ENCODE results near the gene SLC2A13. TPM values are rescaled to one million over a fixed set of nuclear protein-coding genes. Genes with fewer than 3 reads are reported as not detected.

SLC2A13 gene
- total RNA-seq, 1 donor from 2014 or later, result 3.9 TPM

- no peak for FAIRE-seq
These were observed 66.3 kb downstream of the SLC2A13 start for GRCh38 chr12:40039598-40039997.

GRCh38 chr12:40038619-40039018, 67.3 kb downstream of the SLC2A13 start:
- Histone ChIP-seq H3K4me3 (ENCODE audit: low read depth, low read length) (no peak overlapping the region), H3K27me3 (ENCODE audit: control insufficient read depth, insufficient read depth, low read length) (no peaks in the 10 kb centered on the region), H3K36me3 (ENCODE audit: control insufficient read depth, insufficient read depth, low read length) (no peaks in the 10 kb centered on the region)
- FAIRE-seq, result no peak
- no peak for DNase-seq (ENCODE audit: low read depth)
- TF ChIP-seq, protein P1, sequence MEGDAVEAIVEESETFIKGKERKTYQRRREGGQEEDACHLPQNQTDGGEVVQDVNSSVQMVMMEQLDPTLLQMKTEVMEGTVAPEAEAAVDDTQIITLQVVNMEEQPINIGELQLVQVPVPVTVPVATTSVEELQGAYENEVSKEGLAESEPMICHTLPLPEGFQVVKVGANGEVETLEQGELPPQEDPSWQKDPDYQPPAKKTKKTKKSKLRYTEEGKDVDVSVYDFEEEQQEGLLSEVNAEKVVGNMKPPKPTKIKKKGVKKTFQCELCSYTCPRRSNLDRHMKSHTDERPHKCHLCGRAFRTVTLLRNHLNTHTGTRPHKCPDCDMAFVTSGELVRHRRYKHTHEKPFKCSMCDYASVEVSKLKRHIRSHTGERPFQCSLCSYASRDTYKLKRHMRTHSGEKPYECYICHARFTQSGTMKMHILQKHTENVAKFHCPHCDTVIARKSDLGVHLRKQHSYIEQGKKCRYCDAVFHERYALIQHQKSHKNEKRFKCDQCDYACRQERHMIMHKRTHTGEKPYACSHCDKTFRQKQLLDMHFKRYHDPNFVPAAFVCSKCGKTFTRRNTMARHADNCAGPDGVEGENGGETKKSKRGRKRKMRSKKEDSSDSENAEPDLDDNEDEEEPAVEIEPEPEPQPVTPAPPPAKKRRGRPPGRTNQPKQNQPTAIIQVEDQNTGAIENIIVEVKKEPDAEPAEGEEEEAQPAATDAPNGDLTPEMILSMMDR (IDR thresholded peaks at IDR 0.05; ENCODE audit: insufficient read depth, low read length, severe bottlenecking), result no peak

More at GRCh38 chr12:40039598-40039997, 66.3 kb downstream of the SLC2A13 start:
- no peak overlapping the region for H3K4me3 ChIP-seq (ENCODE audit: low read depth, low read length)
- H3K27me3 ChIP-seq (ENCODE audit: control insufficient read depth, insufficient read depth, low read length), result no peaks in the 10 kb centered on the region
- H3K36me3 ChIP-seq (ENCODE audit: control insufficient read depth, insufficient read depth, low read length), result no peaks in the 10 kb centered on the region
- TF ChIP-seq, protein P1 (IDR thresholded peaks at IDR 0.05; ENCODE audit: insufficient read depth, low read length, severe bottlenecking), result no peak
- no peak for DNase-seq (ENCODE audit: low read depth)

- Histone ChIP-seq H3K27me3 (ENCODE audit: control insufficient read depth, insufficient read depth, low read length) (no peaks in the 10 kb centered on the region), H3K36me3 (ENCODE audit: control insufficient read depth, insufficient read depth, low read length) (no peaks in the 10 kb centered on the region), H3K4me3 (ENCODE audit: low read depth, low read length) (no peak overlapping the region)
- TF ChIP-seq, protein P1 (IDR thresholded peaks at IDR 0.05; ENCODE audit: insufficient read depth, low read length, severe bottlenecking), result no peak
- FAIRE-seq, result no peak
- DNase-seq (ENCODE audit: low read depth), result no peak
These were observed 71.2 kb downstream of the SLC2A13 start for GRCh38 chr12:40034712-40035111.

- TF ChIP-seq, protein P1 (IDR thresholded peaks at IDR 0.05; ENCODE audit: insufficient read depth, low read length, severe bottlenecking), result no peak
- no peak for FAIRE-seq
- no peak for DNase-seq (ENCODE audit: low read depth)
These were observed 71.7 kb downstream of the SLC2A13 start for GRCh38 chr12:40034156-40034555.

DNA sequence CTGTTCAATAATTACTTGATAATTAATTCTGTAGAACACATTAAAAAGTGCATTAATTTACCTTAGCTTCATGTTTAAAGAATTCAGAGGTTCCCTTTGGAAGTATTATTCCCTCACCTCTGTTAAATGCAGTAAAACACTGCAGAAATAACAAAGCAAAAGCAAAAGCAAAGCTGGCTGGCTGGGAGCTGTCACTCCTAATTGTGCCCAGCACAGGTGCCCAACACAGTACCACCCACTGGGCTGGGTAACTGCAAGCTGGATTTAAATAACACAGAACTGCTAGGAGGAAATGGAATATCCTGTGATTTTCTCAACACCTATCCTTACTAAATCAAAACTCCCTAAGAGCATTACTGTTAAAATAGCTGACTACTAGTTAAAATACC, 72.6 kb downstream of the SLC2A13 start:
- DNase-seq (ENCODE audit: low read depth) (no peak), FAIRE-seq (no peak)
- Histone ChIP-seq H3K36me3 (ENCODE audit: control insufficient read depth, insufficient read depth, low read length) (no peaks in the 10 kb centered on the region), H3K27me3 (ENCODE audit: control insufficient read depth, insufficient read depth, low read length) (no peaks in the 10 kb centered on the region), H3K4me3 (ENCODE audit: low read depth, low read length) (no peak overlapping the region)
- TF ChIP-seq, protein P1 (IDR thresholded peaks at IDR 0.05; ENCODE audit: insufficient read depth, low read length, severe bottlenecking), result no peak

More at GRCh38 chr12:40034156-40034555, 71.7 kb downstream of the SLC2A13 start:
- no peaks in the 10 kb centered on the region for H3K27me3 ChIP-seq (ENCODE audit: control insufficient read depth, insufficient read depth, low read length)
- no peaks in the 10 kb centered on the region for H3K36me3 ChIP-seq (ENCODE audit: control insufficient read depth, insufficient read depth, low read length)
- H3K4me3 ChIP-seq (ENCODE audit: low read depth, low read length), result no peak overlapping the region
